Embryonic facial prominence (tissue), 1 donor: Measurements from ENCODE around the gene WASHC2A.
"Not testable (repeated sequence)": the region's sequence is repeated elsewhere in the genome, so short reads cannot be mapped to it uniquely, and the experiment has no call there.

ENCODE experiments used
- DNase-seq: peaks from one replicate; pipeline ENCODE4 v3.0.0-alpha.2; 2016; ENCODE audit errors: extremely low spot score

The WASHC2A gene, protein sequence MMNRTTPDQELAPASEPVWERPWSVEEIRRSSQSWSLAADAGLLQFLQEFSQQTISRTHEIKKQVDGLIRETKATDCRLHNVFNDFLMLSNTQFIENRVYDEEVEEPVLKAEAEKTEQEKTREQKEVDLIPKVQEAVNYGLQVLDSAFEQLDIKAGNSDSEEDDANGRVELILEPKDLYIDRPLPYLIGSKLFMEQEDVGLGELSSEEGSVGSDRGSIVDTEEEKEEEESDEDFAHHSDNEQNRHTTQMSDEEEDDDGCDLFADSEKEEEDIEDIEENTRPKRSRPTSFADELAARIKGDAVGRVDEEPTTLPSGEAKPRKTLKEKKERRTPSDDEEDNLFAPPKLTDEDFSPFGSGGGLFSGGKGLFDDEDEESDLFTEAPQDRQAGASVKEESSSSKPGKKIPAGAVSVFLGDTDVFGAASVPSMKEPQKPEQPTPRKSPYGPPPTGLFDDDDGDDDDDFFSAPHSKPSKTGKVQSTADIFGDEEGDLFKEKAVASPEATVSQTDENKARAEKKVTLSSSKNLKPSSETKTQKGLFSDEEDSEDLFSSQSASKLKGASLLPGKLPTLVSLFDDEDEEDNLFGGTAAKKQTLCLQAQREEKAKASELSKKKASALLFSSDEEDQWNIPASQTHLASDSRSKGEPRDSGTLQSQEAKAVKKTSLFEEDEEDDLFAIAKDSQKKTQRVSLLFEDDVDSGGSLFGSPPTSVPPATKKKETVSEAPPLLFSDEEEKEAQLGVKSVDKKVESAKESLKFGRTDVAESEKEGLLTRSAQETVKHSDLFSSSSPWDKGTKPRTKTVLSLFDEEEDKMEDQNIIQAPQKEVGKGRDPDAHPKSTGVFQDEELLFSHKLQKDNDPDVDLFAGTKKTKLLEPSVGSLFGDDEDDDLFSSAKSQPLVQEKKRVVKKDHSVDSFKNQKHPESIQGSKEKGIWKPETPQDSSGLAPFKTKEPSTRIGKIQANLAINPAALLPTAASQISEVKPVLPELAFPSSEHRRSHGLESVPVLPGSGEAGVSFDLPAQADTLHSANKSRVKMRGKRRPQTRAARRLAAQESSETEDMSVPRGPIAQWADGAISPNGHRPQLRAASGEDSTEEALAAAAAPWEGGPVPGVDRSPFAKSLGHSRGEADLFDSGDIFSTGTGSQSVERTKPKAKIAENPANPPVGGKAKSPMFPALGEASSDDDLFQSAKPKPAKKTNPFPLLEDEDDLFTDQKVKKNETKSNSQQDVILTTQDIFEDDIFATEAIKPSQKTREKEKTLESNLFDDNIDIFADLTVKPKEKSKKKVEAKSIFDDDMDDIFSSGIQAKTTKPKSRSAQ (N-terminal part only)

DNA sequence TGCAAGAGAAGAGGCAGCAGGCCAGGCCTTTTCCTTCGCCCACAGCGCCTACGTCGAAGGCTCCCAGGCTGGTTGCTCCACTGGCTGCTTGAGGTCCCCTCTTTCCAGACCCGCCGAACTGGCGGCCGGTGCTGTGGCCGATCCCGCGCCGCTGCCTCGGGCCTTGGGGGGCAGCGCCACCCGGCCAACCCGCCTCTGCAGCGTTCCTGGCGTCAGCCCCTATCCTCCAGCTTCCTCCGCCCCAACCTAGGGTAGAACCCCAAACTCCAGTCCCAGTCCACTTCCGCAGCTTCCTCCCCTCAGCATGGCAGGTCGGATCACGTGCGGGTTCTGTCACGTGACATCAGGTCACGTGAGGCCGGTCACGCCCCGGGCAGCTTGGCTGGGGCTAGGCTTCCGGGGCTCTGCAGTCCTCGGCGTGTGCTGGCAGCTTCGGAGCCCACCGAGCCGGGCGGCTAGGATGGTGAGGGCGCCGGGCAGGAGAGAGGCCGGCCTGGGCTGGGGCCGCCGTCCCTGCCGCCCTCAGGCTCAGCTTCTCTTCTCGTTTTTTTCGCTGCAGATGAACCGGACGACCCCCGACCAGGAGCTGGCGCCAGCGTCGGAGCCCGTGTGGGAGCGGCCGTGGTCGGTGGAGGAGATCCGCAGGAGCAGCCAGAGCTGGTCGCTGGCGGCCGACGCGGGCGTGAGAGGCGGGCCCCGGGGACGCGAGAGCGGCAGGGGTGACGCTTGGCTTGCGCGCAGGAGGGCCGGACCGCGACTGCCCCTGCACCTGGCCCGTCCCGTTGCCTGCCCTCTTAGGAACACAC, at the start of gene WASHC2A:
WASHC2A (plus strand) TSS at position 409 of the 806 bp plus-strand sequence; CDS start at position 461, 52 bp downstream.
- peak; percentile 48 for DNase-seq

- DNase-seq, result not testable (repeated sequence)
These were observed 48.5 kb upstream of the WASHC2A start for GRCh38 chr10:50019279-50019678.

DNA sequence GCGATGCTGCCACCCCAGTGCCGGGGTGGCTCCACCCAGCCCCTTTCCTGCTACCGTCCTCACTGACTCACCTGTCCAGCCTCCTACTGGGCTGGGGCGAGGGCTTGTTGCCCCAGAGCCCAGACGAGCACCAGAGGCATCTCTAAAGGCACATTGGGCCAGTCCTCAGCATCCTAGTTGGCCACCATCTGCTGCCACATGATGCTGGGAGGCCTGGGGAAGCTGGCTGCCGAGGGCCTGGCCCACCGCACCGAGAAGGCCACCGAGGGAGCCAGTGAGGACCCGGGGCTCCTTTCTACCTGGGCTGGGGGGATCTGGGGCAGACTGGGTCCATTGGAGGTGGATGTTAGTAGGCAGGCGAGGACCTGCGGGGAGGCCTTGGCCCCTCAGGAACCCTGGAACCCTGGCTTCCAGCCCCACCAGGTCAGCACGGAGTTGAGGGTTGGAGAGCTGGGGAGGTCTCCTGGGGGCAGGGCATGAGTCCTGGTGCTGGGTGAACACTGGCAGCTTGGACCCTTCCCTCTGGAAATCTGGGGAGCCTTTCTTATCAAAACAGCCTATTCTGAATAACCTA, 47.2 kb upstream of the WASHC2A start:
- not testable (repeated sequence) for DNase-seq

DNA sequence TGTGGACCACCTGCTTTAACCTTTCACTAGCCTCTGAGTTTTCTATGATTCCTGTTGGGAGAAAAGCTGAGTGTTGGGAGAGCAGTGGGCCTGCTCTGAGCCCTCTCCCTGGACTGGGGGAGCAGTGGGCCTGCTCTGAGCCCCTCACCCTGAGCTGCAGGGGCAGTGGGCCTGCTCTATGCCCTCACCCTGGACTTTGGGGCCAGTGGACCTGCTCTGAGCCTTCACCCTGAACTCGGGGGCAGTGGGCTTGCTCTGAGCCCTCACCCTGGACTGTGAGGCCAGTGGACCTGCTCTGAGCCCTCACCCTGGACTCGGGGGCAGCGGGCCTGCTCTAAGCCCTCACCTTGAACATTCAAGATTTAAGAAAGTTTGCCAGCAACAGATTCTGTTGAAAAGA, 46.1 kb upstream of the WASHC2A start:
- no peak for DNase-seq

- not testable (repeated sequence) for DNase-seq
These were observed 42.9 kb upstream of the WASHC2A start for GRCh38 chr10:50024716-50025383.

DNA sequence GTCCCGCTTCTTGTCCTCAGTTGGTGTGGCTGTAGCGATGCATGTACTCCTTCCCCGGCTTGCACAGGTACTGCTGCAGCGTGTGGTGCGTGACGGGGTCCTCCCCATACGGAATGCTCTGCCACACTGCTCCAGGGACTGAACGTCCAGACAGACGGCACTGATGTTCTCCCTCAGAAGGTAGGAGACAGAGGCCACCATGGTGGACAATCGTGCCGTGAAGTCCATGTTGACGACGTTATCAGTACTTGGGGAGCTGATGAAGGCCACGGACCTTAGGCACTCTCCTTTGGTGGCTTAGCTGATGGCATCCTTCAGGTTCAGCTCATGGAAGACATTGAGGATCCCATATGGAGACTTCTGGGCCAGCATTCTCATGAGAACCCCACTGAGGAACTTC, 42.1 kb upstream of the WASHC2A start:
- no peak for DNase-seq

- DNase-seq, result no peak
These were observed 40.6 kb upstream of the WASHC2A start for GRCh38 chr10:50027195-50027594.

DNA sequence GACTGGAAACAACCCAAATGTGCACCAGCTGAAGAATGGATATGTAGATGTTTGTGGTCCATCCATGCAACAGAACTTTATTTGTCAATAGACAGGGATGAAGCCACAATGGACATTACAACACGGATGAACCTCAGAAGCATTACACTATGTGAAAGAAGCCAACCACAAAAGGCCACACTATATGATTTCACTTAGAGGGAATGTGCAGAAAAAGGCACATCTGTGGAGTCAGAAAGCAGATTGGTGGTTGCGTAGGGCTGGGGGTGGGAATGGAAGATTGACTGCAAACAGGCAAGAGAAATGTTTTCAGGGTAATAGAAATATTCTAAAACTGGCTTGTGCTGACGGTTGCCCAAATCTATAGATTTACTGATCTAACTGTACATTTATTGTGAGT, 34.3 kb upstream of the WASHC2A start:
- DNase-seq, result no peak

GRCh38 chr10:50035337-50035736, 32.4 kb upstream of the WASHC2A start:
- not testable (repeated sequence) for DNase-seq

DNA sequence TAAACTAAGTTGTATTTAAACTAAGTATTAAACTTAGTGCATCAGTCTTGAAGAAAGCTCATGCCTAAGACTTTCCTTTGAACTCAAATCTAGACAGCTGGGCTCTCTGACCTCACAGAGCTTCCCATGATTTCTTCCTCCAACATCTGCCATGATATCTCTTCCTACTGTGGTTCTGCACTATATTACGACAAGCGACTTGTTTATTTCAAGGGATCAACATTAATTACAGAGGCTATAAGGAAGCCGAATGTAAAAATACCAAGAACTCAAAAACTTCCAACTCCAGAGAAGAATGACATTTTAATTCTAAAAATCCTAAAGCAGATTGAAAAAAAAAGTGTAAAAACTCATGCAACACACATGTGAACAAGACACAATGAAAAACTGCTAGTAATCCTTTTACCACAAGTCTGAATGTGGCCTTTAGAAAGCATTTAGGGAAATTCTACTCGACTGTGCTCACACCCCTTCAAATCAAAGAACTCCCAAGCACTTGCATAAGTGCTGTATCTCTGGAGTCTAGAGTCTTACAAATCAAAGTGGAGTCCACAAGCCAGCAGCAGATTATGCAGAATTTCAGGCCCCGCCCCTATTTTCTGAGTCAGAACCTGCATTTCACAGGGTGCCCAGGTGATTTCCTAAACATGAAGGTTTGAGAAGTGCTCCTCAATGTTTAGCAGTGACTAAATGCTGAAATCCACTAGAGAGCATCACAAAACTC, 22.7 kb upstream of the WASHC2A start:
- DNase-seq, result no peak

DNA sequence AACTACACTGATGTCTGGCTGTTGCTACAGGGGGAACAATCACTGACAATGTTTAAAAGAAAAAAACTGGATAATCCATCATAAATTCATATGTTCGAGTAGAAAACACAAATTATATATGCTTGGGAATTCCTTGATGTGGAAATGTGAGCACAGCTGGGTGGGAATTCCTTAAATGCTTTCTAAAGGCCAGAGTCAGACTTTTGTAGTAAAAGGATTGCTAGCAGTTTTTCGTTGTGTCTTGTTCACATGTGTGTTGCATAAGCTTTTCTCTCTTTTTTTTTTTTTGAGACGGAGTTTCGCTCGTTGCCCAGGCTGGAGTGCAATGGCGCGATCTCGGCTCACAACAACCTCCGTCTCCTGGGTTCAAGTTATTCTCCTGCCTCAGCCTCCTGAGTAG, 21.3 kb upstream of the WASHC2A start:
- not testable (repeated sequence) for DNase-seq

- DNase-seq, result not testable (repeated sequence)
These were observed 20.2 kb upstream of the WASHC2A start for GRCh38 chr10:50047594-50047993.

DNA sequence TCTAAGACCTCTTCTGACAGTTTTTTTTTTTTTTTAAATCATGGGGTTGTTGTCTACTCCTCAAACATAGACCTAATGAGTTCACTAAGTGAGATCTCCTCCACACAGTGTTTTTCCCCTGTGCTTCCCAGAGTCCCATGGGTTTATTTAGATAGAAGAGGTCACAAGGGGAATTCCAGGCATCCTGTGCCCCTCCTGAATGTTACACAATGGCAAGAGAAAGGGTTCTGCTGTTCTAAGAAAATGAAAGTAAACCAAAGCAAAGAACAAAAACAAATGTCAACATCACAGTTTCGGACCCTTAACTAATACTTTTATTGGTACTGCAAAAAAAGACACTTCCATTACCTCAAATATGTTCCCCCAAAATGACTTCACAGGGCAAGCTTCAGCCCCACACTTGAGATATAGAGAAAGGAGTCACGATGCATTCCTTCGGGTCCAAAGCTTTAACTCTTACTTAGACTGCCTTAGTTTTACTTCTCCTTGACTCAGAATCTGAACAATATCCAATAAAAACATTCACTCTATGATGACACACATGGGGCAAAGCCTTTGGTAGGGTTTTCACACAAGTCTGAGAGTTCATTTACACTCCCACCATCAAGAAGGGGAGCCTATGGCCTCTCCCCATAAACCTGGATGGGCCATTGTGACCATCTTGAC, 15.6 kb upstream of the WASHC2A start:
- DNase-seq, result not testable (repeated sequence)

DNA sequence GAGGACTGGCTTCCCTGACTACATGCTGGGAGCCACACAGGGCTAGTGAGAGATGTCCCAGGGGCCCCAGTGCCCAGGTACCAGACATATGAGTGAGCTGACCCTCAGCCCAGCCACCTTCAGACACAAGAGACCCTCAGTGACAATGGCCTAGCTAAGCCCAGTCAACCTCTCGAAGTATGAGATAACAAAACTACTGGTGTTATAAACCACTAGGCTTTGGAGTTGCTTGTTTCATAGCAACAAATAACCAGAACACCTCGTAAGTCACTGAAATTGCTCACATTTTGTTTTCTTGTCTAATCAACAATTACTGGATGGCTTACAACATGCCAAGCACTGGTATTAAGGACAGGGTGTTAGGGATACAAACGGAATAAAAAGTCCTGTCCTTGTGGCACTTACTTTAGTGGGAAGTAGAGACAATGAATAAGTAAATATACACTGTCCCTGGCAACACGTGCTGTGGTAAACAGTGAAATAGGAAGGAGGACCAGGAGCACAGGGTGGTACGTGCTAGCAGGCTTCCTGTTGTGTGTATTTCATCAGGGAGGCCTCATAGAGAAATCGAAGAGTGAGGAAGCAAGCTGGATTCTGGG, 14.9 kb upstream of the WASHC2A start:
- not testable (repeated sequence) for DNase-seq

DNA sequence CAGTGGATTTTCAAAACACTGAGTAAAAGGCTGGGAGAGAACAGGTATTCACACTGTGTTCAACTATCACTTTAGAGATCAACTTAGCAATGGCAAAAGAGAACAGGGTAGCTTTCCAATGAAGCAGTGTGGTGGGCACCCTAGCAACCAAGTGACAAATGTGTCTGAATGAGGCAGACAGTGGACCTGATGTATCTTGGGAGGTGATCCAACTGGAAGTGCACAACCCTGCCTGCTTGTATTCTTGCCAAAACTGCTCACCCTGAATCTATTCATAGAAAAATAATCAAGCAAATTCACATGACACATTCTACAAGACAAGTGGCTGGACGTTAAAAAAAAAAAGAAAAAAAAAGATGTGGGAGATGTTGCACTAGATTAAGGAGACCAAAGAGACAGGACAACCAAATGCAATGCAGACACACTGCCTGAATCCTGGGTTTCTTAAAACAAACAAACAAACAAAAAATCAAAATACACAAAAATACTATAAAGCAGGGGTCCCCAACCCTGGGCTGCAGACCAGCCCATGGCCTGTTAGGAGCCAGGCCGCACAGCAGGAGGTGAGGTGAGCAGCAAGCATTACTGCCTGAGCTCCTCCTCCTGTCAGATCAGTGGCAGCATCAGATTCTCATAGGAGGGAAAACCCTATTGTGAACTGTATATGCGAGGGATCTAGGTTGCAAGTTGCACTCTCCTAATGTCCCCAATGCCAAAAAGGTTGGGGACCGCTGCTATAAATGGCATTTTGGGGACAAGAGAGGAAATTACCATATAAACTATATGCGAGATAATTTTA, 12.1 kb upstream of the WASHC2A start:
- DNase-seq, result not testable (repeated sequence)

- DNase-seq, result not testable (repeated sequence)
These were observed 11.1 kb upstream of the WASHC2A start for GRCh38 chr10:50056654-50057053.

DNA sequence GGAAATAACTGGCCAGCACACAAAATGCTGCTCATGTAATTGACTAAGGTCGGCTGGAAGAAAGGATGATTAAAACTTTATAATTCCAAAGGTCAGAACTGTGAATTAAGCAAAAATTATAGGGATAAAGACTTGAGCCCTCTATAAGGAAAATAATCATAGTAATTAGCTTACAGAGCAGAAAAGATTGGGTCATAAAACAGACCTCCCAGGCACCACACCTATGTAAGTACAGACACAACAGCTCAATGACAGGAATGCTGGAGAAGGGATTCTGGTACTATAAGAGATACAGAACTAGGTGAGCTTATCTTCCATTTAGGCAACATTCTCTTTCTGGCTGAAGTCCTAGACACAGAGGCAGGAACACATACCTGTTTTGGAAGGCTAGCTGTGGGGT, 9.0 kb upstream of the WASHC2A start:
- DNase-seq, result not testable (repeated sequence)
